Activated CD8-positive, alpha-beta memory T cell treated with anti-CD3 and anti-CD28 coated beads for 24 hours (primary cell): ENCODE results near the gene IL10RB.
A peak's percentile ranks its signal among the peaks of the same experiment; 100 is the strongest.
"Not testable (repeated sequence)": the region's sequence is repeated elsewhere in the genome, so short reads cannot be mapped to it uniquely, and the experiment has no call there.

ENCODE experiments used
- DNase-seq: peaks from one replicate; pipeline ENCODE4 v3.0.0-alpha.2; 2020

IL10RB gene

DNA sequence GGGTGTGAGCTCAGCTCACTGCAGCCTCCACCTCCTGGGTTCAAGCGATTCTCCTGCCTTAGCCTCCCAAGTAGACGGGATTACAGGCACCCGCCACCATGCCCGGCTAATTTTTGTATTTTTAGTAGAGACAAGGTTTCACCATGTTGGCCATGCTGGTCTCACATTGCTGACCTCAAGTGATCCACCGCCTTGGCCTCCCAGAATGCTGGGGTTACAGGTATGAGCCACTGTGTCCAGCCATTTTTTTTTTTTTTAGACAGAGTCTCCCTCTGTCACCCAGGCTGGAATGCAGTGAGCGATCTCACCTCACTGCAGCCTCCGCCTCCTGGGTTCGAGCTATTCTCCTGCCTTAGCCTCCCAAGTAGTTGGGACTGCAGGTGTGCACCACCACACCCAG is 23.3 kb upstream of the IL10RB start:
- DNase-seq = not testable (repeated sequence)

DNA sequence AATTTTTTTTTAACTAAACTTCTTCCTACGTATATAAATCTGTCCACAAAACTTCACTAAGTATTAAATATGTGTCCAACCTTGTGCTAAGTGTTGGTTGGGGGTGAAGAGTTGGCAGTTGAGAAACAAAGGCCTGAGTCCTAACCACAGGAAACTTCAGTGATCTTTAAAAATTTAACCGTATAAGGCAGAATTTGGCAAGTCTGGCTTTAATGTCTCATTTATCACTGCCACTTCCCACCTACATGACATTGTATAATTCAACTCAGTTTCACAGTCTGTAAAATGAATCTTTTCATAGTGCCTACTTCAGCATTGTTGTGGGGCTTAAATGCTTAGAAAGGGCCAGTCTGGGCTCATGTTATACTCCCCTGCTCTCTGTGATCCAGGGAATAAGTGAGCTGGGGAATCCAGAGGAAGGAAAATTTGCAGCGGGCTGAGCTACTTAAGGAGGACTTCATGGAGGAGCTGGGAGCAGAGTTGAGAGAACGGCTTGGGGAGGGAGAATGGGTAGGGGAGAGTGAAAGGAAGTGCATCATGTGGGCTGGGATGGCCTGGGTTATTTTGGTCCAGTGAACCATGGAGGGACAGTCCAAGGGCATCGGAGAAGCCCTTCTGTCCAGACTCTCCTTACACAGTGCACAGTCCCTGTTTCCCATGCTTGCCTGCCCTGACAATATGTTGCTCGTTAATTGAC is 21.9 kb upstream of the IL10RB start:
- no peak for DNase-seq

DNA sequence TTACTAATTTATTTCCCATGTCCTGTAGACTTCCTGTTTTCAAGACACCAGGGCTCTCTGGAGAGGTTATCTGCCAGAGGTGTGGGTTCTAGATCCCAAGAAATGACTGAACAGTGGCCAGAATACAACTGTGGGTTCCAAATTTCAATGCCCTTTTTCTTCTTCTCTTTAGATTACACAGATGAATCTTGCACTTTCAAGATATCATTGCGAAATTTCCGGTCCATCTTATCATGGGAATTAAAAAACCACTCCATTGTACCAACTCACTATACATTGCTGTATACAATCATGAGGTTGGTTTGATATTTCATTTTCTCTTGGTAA is 21.4 kb upstream of the IL10RB start:
- DNase-seq = no peak

DNA sequence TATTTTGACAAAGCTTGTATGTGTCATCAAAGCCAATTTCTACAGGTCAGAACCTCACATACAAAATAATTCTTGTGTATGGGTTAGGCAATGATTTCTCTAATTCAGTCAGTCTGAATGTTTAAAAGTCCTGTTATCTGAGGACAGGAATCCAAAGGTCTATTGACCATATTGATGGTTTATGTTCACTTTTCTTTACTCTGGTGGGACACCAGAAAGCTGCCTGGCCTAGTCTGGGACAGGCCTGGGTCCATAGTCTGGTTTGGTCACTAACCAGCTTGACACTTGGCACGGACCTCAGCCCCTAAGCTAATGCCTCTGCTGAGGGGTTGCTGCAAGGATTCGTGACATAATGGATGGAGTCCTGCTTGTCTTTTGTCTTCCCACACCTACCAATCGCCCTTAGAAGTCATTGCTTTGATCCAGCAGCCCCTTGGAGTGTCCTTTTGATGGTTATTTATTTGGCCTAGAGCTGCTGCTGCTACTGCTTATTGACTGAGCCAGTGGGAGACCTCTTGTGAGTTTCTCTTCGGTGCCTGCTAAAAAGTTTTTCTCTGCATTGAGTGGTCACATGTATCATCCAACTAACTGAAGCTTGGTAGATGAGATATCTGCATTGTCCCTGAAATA is 20.8 kb upstream of the IL10RB start:
- DNase-seq = no peak

DNA sequence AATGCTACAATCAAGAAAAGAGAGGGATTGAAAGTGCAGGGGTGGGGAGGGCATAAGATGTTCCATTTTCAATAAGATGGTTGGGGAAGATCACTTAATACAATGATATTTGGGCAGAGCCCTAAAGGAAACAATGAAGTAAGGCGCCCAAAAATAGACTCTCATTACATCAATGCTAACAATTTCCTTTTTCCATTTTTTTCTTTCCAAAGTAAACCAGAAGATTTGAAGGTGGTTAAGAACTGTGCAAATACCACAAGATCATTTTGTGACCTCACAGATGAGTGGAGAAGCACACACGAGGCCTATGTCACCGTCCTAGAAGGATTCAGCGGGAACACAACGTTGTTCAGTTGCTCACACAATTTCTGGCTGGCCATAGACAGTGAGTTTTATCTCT is 19.7 kb upstream of the IL10RB start:
- DNase-seq = no peak

DNA sequence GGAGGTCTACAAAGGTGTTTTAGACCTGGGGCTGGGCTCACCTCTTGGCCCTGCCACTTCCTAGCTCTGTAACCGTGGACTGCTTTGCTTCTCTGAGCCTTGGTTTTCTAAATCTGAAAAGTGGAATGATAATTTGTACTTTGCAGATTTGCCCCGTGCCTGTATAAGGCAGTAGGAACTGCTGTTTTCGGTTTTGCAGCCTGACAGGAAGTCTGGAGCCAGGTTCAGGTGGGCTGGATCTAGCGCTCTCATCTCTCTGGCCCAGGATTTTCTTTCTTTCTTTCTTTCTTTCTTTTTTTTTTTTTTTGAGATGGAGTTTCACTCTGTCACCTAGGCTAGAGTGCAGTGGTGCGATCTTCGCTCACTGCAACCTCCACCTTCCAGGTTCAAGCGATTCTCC is 19.2 kb upstream of the IL10RB start:
- DNase-seq = no peak

DNA sequence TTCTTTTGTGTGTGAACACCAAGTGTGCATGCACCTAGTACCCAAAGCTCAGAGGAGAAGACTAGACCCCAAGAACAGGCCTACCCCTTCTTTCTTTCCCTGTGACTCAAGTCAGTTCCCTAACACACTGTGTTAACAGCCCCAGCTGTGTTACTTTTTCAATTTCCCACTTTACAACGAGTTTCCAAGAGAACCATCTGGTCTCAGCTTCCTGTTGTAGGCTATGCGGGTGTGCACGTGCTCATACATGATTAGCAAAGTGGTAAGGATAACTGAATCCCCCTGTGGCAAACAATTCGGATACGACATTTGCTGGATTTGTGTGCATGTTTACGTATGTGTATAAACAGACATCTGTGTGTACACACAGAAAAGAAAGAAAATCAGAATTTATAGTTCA is 18.6 kb upstream of the IL10RB start:
- DNase-seq = no peak

DNA sequence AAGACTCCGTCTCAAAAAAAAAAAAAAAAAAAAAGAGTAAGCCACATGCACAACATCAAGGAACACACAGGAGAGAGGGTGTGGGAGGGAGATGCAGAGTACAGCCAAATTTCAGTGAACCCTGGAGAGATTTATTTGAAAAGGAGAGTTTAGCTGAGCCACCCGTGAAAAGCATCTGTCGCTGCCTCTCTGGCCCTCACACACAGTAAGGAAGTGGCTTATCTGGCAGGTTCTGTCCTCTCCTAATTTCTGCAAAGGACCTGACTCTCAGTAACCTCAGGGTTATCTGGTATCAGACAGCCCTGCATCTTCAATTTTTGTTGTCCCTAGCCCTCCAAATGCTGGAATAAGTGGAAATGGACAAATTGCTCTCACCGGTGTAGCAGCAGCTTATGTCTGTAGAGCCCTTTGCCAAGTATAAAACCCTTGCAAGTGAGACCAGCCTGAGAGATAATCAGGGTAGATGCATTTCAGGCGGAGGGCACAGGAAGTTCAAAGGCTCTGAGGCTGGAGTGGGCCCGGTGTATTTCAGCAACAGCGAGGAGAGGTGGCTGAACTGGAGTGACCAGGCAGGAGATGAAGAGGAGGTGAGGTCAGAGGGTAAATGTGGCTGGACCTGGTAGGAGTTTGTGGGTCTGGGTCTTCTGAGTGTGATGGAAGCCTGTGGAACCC is 16.7 kb upstream of the IL10RB start:
- no peak for DNase-seq

DNA sequence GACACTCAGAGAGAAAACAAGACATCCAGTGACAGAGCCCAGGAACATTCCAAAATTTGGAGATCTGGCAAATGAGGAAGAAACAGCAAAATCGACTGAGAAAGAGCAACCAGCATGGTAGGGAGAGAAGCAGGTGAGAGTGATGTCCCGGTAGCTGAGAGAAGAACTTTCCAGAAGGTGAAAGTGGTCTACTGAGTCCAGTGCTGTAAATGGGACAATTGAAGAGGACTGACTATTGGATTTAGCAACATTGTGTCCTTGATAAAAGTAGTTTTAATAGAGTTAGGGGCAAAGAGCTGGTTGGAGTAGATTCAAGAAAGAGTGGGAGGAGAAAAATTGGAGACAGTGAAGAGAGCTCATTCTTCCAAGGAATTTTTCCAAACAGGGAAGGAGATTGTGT is 15.0 kb upstream of the IL10RB start:
- no peak for DNase-seq

DNA sequence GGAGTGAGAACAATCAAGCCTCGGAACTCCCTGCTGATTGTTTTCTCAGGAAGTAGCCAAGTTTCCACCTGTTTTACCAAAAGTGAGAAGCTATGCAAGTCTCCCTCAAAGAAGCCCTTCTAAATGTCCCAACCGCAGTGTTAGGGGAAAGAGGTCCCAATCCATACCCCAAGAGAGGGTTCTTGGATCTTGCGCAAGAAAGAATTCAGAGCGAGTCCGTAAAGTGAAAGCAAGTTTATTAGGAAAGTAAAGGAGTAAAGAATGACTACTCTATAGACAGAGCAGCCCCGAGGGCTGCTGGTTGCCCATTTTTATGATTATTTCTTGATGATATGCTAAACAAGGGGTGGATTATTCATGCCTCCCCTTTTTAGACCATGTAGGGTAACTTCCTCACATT is 12.8 kb upstream of the IL10RB start:
- DNase-seq = not testable (repeated sequence)

DNA sequence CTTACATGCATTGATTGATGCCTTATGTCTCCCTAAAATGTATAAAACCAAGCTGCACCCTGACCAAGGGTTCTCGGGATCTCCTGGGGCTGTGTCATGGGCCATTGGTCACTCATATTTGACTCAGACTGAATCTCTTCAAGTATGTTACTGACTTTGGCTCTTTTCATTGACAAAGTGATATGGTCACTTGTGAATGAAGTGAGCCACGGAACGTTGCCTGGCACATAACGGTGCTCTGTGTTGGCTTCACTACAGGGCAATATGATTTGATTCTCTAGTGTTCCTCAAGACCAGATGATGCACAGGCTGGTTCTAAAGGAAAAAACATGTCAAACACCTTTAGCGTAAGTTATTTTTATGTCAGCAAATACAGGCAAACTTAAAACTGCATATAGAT is 11.4 kb upstream of the IL10RB start:
- no peak for DNase-seq

DNA sequence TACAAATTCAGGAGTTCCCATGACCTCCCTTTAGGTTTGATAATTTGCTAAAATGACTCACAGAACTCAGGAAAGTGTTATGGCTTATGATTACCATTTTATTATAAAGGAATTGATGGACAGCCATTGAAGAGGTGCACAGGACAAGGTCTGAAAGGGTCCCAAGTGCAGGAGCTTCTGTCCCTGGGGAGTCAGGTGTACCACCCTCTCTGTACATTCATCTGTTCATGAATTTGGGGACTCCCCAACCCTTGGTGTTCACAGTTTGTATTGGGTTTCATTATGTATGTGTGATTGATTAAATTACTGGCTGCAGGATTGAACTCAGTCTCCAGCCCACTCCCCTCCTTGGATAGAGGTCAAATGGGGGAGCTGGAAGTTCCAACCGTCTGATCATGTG is 10.8 kb upstream of the IL10RB start:
- no peak for DNase-seq

DNA sequence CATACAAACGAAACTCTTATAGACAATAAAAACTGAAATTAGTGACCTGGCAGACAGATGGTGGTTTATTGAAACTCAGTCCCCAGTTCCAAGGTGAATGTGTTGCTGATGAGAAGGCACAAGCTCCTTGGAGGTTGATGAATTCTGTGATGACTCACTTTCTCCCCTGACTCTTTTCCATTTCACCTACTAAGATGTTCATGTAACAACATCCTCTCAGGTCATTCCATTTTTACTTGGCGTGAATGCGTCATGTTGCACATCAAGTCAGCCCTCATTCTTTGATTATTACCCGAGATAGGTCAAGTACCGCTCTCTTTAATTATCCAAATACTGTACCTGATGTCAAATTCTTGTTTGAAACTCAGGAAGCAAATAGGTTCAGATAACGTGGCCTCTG is 10.1 kb upstream of the IL10RB start:
- DNase-seq = no peak

DNA sequence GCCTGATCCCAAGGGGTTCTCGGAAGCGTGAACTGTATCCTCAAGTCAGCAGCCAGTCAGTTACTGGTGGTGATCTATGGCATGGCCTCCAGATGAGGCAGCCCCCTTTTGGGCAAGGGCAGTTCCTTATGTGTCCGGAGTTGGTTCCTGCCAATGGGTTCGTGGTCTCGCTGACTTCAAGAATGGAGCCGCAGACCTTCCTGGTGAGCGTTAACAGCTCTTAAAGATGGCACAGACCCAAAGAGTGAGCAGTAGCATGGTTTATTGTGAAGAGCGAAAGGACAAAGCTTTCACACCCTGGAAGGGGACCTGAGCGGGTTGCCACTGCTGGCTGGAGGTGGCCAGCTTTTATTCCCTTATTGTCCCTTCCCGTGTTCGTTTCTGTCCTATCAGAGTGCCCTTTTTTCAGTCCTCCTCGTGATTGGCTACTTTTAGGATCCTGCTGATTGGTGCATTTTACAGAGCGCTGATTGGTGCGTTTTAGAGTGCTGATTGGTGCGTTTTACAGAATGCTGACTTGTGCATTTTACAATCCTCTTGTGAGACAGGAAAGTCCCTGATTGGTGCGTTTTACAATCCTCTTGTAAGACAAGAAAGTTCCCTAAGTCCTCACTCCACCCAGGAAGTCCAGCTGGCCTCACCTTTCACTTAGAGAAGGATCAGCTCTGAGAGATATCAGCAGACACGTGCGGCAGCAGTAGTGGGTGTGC is 8.9 kb upstream of the IL10RB start:
- no peak for DNase-seq

DNA sequence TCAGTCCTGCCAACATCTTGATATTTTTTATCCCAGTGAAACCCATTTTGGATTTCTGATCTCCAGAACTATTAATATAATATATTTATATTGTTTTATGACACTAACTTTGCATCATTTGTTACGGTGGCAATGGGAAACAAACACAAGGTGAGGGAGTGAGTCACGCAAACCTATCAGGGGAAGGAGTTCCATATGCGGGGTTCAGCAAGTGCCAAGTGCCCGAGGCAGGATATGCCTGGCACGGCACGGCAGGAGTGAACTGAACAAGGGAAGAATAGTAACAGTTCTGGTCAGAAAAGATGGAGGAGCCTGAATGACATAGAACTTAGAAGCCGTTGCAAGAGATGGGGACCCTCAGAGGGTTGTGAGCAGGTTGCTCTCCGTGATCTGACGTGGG is 7.7 kb upstream of the IL10RB start:
- DNase-seq = no peak

DNA sequence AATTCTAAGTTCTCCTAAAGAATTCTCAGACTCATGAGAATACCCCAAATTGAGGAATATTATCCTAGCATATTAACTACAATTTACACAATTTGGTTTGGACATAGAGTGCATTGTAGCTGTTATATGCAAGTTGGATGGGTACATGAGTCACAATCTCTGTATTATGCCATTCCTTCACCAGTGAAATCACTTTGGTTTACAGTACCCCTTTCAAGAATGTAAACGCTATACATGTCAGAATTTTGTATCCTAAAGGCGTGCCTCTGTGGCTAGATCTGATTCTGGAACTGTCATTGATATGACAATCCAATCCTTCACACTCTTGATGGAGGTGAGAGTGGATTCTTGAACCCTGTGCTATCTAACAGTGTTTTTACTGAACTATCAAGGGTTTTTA is 6.7 kb upstream of the IL10RB start:
- no peak for DNase-seq

DNA sequence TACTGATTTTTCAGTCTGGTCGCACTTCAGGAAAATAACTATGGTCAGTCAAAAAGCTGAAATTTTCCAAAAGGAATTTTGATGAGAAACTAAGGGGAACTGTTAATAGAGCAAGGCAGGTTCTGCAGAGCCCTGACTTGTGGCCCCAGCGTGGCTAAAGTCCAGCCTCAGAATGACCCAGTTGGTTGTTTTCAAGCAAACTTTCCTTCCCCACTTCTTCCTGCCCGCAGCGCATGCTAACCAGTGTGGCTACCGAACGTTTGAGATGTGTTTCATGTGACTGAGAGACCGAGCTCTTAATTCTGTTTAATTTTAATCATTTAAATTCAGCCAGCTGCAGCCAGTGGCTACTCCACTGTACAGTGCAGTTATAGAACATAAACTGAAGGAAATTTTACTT is 6.2 kb upstream of the IL10RB start:
- no peak for DNase-seq

DNA sequence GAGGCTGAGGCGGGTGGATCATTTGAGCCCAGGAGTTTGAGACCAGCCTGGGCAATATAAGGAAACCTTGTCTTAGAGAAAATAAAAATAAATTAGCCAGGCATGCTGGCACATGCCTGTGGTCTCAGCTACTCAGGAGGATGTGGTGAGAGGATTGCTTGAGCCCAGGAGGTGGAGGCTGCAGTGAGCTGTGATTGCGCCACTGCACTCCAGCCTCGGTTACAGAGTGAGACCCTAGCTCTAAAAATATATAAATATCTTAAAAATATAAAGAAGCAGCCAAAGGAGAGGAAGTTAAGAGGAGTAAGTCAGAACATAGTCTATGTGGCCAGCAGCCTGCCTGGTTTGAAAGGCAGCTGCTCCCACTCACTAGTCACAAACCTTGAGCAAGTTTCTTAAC is 4.5 kb upstream of the IL10RB start:
- DNase-seq = no peak

DNA sequence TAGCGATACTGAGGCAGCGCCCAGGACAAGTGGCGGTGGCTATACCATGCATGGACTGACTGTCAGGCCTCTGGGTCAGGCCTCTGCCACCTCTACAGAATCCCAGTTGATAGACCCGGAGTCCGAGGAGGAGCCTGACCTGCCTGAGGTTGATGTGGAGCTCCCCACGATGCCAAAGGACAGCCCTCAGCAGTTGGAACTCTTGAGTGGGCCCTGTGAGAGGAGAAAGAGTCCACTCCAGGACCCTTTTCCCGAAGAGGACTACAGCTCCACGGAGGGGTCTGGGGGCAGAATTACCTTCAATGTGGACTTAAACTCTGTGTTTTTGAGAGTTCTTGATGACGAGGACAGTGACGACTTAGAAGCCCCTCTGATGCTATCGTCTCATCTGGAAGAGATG is 3.2 kb upstream of the IL10RB start:
- DNase-seq = no peak

DNA sequence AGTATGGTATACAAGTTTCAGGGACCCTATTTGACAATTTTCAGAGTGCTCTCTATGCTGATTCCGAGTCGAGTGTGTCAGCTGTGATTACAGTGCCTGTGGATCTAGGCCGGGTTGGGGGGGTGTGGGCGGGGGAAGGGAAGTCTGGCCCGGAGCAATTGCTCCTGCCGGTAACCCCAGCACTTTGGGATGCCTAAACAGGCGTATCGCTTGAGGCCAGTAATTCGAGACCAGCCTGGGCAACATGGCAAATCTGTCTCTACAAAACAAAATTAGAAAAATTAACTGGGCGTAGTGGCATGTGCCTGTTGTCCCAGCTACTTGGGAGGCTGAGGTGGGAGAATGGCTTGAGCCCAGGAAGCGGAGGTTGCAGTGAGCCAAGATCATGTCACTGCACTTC is 1.6 kb upstream of the IL10RB start:
- no peak for DNase-seq

DNA sequence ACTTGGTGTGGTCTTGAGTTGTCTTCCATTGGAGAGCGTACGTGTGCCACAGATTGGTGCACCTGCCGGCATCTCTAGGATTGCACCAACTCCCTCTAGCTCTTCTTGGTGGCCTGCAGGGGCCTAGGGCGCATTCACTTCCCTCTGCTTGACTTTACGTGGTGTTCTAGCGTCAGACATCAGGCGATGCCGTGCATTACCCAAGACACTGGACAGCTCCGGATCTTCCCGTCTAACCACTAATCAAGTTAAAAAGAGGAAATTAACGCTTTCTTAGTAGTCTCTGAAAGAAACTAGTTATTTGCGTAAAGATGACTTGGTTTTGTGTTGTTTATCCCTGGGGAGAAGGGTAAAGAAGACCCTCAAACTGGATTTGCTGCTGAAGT is 510 bp upstream of the IL10RB start:
- DNase-seq = no peak

DNA sequence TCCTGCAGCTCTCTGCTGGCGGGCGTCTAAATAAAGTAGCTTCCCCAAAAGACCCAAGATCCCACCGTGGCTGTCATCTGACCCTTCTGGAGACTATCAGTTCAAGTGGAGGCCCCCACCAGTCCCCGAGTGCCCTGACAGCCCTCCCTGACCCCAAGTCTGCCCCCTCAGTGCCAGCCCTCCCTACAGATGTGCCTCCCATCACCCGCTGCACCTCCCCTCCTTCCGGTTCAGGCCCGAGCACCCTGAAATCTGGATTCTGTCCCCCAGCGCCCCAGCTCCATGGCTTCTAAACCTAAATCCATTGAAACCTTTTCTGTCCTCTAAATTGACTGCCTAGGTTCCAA is 595 bp downstream of the IL10RB start:
- DNase-seq = peak; percentile 75

DNA sequence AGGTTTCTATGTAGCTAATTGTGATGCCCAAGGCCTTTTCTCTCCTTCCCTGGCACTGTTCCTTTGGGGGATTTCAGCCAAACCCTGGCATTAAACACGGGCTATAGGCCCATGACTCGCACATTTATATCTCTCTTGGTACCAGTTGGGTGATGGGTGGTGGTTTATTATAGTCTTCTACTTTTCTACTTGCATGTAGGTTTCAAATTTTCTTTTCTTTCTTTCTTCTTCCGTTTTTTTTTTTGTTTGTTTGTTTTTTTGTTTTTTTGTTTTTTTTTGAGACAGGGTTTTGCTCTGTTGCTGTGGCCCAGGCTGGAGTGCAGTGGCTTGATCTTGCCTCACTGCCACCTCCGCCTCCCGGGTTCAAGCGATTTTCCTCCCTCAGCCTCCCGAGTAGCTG is 1.1 kb downstream of the IL10RB start:
- DNase-seq = no peak

DNA sequence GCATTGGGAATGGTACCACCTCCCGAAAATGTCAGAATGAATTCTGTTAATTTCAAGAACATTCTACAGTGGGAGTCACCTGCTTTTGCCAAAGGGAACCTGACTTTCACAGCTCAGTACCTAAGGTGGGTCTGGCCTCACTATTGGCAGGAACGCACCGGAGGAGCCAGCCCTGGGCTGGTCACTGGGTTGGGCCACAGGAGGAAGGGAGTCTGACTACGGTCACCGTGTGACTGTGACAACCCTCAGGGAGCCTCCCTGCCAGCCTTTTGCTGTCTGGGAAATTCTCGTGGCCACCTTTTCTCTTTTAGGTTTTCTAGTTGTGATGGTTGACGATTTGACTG is 2.2 kb downstream of the IL10RB start:
- DNase-seq = no peak
